ENCODE measurements around the gene ATXN7.

ATXN7 gene

DNA sequence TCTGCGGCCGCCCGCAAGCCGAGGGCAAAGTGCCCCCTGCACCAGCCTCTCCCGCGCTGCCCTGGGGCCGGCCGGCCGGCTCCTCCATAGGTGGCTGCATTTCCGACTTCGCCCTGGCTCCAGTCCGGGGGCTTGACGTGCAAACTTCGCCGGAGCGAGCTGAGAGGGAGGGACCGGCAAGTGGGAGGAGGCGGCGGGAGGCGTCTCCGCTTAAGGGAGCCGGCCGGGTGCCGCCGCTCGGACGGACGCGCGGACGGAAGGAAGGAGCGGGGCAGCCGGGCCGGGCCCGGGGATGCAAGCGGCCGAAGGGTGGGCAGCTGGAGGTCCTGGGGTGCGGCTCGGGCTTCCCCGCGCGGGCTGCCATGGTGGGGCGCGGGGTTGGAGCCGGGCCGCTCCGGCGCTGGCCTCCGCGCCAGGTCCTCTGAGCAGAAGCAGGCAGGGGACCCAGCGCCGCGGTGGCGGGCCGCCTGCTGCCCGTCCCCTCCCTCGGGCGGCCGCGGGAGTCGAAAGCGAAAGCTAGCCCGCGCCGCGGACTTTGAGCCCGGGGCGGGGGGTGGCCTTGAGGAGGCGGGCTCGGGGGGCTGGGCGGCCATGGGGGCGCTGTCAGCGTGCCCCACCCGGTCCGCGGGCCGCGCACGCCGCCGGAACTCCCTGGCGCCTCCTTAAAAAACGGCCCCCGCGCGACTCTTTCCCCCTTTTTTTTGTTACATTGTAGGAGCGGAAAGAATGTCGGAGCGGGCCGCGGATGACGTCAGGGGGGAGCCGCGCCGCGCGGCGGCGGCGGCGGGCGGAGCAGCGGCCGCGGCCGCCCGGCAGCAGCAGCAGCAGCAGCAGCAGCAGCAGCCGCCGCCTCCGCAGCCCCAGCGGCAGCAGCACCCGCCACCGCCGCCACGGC lies 48.5 kb downstream of the ATXN7 start, which contains the start of gene SCAANT1:
TSS of gene SCAANT1 (minus strand) at position 511 of the 895 bp plus-strand sequence.
- TF ChIP-seq, protein P1, sequence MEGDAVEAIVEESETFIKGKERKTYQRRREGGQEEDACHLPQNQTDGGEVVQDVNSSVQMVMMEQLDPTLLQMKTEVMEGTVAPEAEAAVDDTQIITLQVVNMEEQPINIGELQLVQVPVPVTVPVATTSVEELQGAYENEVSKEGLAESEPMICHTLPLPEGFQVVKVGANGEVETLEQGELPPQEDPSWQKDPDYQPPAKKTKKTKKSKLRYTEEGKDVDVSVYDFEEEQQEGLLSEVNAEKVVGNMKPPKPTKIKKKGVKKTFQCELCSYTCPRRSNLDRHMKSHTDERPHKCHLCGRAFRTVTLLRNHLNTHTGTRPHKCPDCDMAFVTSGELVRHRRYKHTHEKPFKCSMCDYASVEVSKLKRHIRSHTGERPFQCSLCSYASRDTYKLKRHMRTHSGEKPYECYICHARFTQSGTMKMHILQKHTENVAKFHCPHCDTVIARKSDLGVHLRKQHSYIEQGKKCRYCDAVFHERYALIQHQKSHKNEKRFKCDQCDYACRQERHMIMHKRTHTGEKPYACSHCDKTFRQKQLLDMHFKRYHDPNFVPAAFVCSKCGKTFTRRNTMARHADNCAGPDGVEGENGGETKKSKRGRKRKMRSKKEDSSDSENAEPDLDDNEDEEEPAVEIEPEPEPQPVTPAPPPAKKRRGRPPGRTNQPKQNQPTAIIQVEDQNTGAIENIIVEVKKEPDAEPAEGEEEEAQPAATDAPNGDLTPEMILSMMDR (IDR thresholded peaks at IDR 0.05; ENCODE audit: borderline replicate concordance, insufficient read depth, low read depth, low read length), result peak; percentile 5; the same call in 1 of the 2 replicates
- peak within 1 kb of the TSS; percentile 70 for H3K4me3 ChIP-seq (ENCODE audit: low read depth, low read length)

DNA sequence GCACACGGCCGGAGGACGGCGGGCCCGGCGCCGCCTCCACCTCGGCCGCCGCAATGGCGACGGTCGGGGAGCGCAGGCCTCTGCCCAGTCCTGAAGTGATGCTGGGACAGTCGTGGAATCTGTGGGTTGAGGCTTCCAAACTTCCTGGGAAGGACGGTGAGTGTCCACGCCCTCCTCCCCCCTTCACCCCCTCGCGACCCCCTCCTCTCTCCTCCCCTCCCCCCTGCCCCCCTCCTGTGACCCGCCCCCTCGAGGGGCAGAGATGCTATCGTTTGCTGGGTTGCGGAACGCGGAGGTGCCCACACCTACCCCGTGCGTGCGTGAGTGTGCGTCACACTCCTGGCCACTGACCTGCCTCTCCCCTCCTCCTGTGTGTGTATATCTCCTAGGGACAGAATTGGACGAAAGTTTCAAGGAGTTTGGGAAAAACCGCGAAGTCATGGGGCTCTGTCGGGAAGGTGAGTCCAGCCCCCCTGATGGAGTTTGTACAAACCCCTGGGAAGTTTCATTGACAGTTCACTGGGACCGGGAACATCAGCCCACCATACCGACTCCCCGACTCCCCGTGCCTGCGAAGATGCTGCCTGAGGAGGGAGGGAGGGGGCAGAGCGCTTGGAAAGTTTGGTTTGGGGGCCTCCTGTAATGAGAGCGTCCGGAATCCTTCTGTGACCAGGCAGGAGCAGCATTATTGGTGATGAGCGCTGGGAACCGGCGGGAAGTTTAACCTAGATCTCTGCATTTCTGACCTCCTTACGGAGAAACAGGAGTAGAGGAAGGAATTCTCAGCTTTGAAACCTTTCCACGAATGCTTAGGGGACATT lies 49.3 kb downstream of the ATXN7 start:
- TF ChIP-seq, protein P1 (IDR thresholded peaks at IDR 0.05; ENCODE audit: borderline replicate concordance, insufficient read depth, low read depth, low read length), result no peak

DNA sequence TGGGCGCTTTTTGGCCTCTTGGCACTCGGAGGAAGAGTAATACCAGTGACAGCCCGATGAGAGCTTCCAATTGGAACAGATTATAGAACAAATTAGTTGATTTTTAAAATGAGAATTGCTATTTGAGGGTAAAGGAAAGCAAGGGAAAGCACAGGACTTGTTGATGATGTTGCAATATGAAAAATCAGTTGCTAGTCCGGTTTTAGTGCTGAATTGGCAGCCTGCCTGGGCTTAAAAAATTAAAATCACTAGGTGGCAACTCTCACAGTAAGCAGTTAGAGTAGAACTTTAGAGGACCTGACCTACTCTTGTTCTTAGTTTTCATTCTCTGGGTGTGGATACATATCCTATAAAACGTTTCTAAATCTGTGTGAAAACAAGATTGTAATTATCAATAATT lies 50.6 kb downstream of the ATXN7 start:
- TF ChIP-seq, protein P1 (IDR thresholded peaks at IDR 0.05; ENCODE audit: borderline replicate concordance, insufficient read depth, low read depth, low read length), result no peak
- no peak overlapping the region for H3K4me3 ChIP-seq (ENCODE audit: low read depth, low read length)

More for the DNA sequence above, 49.3 kb downstream of the ATXN7 start:
- peak overlapping the region; percentile 70 for H3K4me3 ChIP-seq (ENCODE audit: low read depth, low read length)

DNA sequence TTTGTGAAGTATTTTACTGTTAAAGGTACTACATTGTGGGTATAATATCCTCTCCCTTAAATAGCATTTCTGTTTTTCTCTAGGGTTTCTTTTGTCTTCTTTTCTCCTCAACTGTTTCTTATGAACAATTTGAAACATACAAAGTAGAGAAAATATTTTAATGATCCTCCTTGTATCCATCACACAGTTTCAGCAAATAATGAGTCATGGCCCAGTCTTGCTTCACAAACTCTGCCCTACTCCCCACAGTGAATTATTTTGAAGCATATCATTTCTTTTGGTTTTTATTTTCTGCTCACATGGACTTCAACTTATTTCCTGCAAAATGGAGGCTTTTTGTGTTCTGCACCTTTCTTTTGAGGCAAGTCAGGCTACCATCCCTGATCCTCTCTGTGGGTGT lies 54.7 kb downstream of the ATXN7 start:
- no peak overlapping the region for H3K4me3 ChIP-seq (ENCODE audit: low read depth, low read length)
- TF ChIP-seq, protein P1 (IDR thresholded peaks at IDR 0.05; ENCODE audit: borderline replicate concordance, insufficient read depth, low read depth, low read length), result no peak

DNA sequence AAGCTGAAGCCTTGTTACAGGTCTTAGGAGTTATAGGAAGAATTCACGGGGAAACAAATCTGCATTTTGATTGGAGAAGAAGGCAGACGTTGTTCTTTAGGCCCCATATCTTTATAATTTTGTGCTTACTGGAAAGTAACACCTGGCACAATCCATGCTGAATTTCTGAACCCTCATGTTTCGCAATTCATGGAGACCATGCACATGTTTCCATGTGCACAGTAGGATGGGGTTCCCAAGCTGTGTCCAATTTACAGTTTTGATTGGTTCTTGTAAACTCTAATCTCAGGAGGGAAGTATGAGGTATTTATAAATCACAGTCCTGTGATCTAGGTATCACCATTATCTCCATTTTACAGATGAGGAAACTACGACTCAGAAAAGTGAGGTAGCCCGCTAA lies 56.3 kb downstream of the ATXN7 start:
- TF ChIP-seq, protein P1 (IDR thresholded peaks at IDR 0.05; ENCODE audit: borderline replicate concordance, insufficient read depth, low read depth, low read length), result no peak
- H3K4me3 ChIP-seq (ENCODE audit: low read depth, low read length), result no peak overlapping the region

DNA sequence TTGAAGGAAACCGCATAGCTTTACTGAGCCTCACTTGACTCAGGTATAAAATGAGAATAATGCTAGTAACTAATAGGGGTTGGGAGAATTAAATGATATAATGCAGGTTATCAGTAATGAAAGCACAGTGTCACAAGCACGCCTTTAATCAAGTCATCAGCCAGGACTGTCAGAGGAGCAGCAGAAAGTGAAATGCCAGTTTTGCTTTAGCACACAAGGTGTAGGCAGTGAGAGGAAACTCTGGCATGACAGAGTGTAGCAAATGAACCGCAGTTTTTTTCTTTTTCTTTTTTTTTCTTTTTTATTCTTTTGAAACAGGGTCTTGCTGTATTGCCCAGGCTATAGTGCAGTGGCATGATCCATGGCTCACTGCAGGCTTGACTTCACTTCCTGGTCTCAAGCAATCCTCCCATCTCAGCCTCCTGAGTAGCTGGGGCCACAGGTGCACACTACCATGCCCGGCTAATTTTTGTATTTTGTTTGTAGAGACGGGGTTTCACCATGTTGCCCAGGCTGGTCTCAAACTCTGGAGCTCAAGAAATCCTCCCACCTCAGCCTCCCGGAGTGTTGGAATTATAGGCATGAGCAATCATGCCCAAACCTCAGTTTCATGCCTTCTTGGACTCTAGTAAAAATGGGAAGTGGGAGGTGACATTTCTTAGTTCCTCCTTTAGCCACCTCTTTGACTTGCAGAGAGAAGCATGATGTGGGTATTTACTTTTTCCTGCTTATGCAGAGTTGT lies 58.2 kb downstream of the ATXN7 start:
- TF ChIP-seq, protein P1 (IDR thresholded peaks at IDR 0.05; ENCODE audit: borderline replicate concordance, insufficient read depth, low read depth, low read length), result no peak
- no peak overlapping the region for H3K4me3 ChIP-seq (ENCODE audit: low read depth, low read length)
